ENCODE data around the gene LYSET. TPM values are rescaled to one million over a fixed set of nuclear protein-coding genes. Genes with fewer than 3 reads are reported as not detected.
A peak's percentile ranks its signal among the peaks of the same experiment; 100 is the strongest.

Gene LYSET
- total and polyA plus RNA-seq, 10 of the 15 experiments (the other 5 are each of a cell fraction or from before 2014, with no cell fraction given): 11.9 to 34.5 (median 21.2) TPM

- TF ChIP-seq, protein P1, sequence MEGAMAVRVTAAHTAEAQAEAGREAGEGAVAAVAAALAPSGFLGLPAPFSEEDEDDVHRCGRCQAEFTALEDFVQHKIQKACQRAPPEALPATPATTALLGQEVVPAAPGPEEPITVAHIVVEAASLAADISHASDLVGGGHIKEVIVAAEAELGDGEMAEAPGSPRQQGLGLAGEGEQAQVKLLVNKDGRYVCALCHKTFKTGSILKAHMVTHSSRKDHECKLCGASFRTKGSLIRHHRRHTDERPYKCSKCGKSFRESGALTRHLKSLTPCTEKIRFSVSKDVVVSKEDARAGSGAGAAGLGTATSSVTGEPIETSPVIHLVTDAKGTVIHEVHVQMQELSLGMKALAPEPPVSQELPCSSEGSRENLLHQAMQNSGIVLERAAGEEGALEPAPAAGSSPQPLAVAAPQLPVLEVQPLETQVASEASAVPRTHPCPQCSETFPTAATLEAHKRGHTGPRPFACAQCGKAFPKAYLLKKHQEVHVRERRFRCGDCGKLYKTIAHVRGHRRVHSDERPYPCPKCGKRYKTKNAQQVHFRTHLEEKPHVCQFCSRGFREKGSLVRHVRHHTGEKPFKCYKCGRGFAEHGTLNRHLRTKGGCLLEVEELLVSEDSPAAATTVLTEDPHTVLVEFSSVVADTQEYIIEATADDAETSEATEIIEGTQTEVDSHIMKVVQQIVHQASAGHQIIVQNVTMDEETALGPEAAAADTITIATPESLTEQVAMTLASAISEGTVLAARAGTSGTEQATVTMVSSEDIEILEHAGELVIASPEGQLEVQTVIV (IDR thresholded peaks at IDR 0.05; ENCODE audit: borderline replicate concordance, partially characterized antibody): peak; percentile 70
- no peak for TF ChIP-seq CBX5 (IDR thresholded peaks at IDR 0.05; ENCODE audit: low read depth)
- peak; percentile 93 for TF ChIP-seq GABPA (IDR thresholded peaks at IDR 0.05; ENCODE audit: low read depth)
- no peak for TF ChIP-seq HDAC6 (IDR thresholded peaks at IDR 0.05; ENCODE audit: unreplicated experiment)
- TF ChIP-seq CHD2 (IDR thresholded peaks at IDR 0.05; ENCODE audit: borderline replicate concordance, low read depth, low read length): 0 out of 2 replicates have a peak, but pooled peaks have one; percentile 54
- no peak for TF ChIP-seq NR2C2 (IDR thresholded peaks at IDR 0.05; ENCODE audit: borderline replicate concordance, control insufficient read depth, insufficient read length, low read depth)
- TF ChIP-seq SREBF2 (IDR thresholded peaks at IDR 0.05; ENCODE audit: low read length): no peak
- TF ChIP-seq POU2F2 (IDR thresholded peaks at IDR 0.05; ENCODE audit: borderline replicate concordance, low read depth, low read length): peak; percentile 67; the same call in 1 of the 3 replicates
- peak; percentile 89 for TF ChIP-seq CREB1 (IDR thresholded peaks at IDR 0.05; ENCODE audit: low read depth)
- TF ChIP-seq STAT3 (IDR thresholded peaks at IDR 0.05; ENCODE audit: low read depth, low read length): no peak
- no peak for TF ChIP-seq RCOR1 (conservative IDR thresholded peaks at IDR 0.05; ENCODE audit: low read depth, low read length)
- no peak for TF ChIP-seq TCF7 (IDR thresholded peaks at IDR 0.05; ENCODE audit: borderline replicate concordance)
- TF ChIP-seq, protein P2, sequence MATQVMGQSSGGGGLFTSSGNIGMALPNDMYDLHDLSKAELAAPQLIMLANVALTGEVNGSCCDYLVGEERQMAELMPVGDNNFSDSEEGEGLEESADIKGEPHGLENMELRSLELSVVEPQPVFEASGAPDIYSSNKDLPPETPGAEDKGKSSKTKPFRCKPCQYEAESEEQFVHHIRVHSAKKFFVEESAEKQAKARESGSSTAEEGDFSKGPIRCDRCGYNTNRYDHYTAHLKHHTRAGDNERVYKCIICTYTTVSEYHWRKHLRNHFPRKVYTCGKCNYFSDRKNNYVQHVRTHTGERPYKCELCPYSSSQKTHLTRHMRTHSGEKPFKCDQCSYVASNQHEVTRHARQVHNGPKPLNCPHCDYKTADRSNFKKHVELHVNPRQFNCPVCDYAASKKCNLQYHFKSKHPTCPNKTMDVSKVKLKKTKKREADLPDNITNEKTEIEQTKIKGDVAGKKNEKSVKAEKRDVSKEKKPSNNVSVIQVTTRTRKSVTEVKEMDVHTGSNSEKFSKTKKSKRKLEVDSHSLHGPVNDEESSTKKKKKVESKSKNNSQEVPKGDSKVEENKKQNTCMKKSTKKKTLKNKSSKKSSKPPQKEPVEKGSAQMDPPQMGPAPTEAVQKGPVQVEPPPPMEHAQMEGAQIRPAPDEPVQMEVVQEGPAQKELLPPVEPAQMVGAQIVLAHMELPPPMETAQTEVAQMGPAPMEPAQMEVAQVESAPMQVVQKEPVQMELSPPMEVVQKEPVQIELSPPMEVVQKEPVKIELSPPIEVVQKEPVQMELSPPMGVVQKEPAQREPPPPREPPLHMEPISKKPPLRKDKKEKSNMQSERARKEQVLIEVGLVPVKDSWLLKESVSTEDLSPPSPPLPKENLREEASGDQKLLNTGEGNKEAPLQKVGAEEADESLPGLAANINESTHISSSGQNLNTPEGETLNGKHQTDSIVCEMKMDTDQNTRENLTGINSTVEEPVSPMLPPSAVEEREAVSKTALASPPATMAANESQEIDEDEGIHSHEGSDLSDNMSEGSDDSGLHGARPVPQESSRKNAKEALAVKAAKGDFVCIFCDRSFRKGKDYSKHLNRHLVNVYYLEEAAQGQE (IDR thresholded peaks at IDR 0.05; ENCODE audit: low read depth, low read length): 0 out of 2 replicates have a peak, but pooled peaks have one; percentile 11
- TF ChIP-seq, protein P3, sequence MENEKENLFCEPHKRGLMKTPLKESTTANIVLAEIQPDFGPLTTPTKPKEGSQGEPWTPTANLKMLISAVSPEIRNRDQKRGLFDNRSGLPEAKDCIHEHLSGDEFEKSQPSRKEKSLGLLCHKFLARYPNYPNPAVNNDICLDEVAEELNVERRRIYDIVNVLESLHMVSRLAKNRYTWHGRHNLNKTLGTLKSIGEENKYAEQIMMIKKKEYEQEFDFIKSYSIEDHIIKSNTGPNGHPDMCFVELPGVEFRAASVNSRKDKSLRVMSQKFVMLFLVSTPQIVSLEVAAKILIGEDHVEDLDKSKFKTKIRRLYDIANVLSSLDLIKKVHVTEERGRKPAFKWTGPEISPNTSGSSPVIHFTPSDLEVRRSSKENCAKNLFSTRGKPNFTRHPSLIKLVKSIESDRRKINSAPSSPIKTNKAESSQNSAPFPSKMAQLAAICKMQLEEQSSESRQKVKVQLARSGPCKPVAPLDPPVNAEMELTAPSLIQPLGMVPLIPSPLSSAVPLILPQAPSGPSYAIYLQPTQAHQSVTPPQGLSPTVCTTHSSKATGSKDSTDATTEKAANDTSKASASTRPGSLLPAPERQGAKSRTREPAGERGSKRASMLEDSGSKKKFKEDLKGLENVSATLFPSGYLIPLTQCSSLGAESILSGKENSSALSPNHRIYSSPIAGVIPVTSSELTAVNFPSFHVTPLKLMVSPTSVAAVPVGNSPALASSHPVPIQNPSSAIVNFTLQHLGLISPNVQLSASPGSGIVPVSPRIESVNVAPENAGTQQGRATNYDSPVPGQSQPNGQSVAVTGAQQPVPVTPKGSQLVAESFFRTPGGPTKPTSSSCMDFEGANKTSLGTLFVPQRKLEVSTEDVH (IDR thresholded peaks at IDR 0.05; ENCODE audit: low read depth, partially characterized antibody): peak; percentile 90
- TF ChIP-seq, protein P4, sequence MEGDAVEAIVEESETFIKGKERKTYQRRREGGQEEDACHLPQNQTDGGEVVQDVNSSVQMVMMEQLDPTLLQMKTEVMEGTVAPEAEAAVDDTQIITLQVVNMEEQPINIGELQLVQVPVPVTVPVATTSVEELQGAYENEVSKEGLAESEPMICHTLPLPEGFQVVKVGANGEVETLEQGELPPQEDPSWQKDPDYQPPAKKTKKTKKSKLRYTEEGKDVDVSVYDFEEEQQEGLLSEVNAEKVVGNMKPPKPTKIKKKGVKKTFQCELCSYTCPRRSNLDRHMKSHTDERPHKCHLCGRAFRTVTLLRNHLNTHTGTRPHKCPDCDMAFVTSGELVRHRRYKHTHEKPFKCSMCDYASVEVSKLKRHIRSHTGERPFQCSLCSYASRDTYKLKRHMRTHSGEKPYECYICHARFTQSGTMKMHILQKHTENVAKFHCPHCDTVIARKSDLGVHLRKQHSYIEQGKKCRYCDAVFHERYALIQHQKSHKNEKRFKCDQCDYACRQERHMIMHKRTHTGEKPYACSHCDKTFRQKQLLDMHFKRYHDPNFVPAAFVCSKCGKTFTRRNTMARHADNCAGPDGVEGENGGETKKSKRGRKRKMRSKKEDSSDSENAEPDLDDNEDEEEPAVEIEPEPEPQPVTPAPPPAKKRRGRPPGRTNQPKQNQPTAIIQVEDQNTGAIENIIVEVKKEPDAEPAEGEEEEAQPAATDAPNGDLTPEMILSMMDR (IDR thresholded peaks at IDR 0.05 in 2 of 3, conservative IDR thresholded peaks at IDR 0.05 in 1 of 3; ENCODE audit: control insufficient read depth in 2 of 3, extremely low read depth in 1 of 3, insufficient read depth in 1 of 3, low read depth in 3 of 3, low read length in 3 of 3): peak in 2 of 3 experiments; percentile 16 to 20; a peak in 2 of 6 replicates
Observed at GRCh38 chr14:93206793-93207467, 21.8 kb downstream of the LYSET start, which contains the start of the genes GON7 and UBR7 (continued).
